Measurements from ENCODE around the gene MLIP.

- TF ChIP-seq, protein P1, sequence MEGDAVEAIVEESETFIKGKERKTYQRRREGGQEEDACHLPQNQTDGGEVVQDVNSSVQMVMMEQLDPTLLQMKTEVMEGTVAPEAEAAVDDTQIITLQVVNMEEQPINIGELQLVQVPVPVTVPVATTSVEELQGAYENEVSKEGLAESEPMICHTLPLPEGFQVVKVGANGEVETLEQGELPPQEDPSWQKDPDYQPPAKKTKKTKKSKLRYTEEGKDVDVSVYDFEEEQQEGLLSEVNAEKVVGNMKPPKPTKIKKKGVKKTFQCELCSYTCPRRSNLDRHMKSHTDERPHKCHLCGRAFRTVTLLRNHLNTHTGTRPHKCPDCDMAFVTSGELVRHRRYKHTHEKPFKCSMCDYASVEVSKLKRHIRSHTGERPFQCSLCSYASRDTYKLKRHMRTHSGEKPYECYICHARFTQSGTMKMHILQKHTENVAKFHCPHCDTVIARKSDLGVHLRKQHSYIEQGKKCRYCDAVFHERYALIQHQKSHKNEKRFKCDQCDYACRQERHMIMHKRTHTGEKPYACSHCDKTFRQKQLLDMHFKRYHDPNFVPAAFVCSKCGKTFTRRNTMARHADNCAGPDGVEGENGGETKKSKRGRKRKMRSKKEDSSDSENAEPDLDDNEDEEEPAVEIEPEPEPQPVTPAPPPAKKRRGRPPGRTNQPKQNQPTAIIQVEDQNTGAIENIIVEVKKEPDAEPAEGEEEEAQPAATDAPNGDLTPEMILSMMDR (IDR thresholded peaks at IDR 0.05; ENCODE audit: insufficient read depth, low read length), result no peak
- TF ChIP-seq GABPA (IDR thresholded peaks at IDR 0.05; ENCODE audit: low read depth), result no peak
Observed at GRCh38 chr6:54254886-54255285, 143.6 kb downstream of the MLIP start.
